Measurements from ENCODE around the gene FTH1.

- TF ChIP-seq GATA2 (IDR thresholded peaks at IDR 0.05; ENCODE audit: low read depth, low read length): no peak
- no peak for TF ChIP-seq GATA3 (IDR thresholded peaks at IDR 0.05; ENCODE audit: low read depth, low read length)
These were observed 39.9 kb downstream of the FTH1 start for GRCh38 chr11:61927501-61927900.

Measured in SH-SY5Y (cell line).